Medulla oblongata (tissue), 1 donor: Measurements from ENCODE around the gene MBNL2.
"Not testable (repeated sequence)": the region's sequence is repeated elsewhere in the genome, so short reads cannot be mapped to it uniquely, and the experiment has no call there.

Experiments used
- DNase-seq: peaks from one replicate; pipeline ENCODE4 v3.0.0-alpha.2; 2015; ENCODE audit errors: extremely low spot score

The MBNL2 gene

DNA sequence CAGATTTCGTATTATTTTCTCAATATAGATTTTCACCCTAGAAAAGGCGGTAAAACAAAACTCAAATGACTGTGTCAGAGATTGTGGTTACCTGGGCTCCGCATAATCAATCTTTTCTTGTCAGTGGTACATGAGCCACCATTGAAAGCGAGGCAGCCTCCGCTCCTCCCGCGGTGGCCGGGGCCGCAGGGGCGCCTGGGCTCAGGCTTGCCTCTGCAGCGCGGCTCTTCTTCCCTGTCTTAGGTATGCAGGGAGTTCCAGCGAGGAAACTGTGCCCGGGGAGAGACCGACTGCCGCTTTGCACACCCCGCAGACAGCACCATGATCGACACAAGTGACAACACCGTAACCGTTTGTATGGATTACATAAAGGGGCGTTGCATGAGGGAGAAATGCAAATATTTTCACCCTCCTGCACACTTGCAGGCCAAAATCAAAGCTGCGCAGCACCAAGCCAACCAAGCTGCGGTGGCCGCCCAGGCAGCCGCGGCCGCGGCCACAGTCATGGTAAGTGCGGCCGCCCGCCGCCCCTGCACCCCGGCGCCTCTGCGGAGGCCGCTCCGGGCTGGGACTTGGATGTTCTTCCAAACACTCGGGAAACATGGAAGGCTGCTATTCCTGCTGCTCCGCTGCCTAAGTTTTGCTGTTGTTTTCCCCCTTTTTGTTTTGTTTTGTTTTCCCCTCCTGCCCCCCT, 124.6 kb downstream of the MBNL2 start:
- no peak for DNase-seq

DNA sequence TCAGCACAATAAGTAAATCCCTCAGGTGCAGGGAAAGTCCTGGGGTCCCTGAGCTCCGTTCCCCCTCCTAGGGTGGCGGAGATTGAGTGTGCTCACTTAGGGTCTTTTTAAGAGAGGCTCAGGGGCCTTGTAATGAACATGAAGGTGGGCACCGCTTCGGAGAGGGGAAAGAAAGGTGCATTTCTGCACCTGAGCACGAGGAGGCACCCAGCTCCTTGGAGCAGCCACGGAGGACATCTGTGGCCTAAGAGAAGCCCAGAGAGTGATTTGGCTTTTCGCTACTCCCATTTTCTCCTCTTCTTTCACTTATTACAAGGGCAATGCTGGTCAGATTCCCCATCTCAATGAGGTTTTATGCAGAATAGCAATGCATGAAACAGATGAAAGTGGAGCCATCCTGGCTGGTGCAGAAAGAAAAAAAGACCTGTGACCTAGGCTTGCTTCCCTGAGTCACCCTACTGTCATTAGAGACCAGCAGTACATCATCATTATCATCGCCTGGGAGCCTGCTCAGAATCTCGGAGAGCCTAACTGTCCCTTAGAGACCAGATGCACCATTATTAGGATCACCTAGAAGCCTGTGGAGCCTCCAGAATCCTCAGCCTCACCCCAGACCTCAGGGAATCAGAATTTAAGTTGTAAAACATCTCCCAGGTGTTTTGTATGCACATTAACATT, 125.3 kb downstream of the MBNL2 start:
- no peak for DNase-seq

- DNase-seq = no peak
These were observed 126.5 kb downstream of the MBNL2 start for GRCh38 chr13:97348569-97349100.

- not testable (repeated sequence) for DNase-seq
These were observed 129.9 kb downstream of the MBNL2 start for GRCh38 chr13:97352012-97352411.

DNA sequence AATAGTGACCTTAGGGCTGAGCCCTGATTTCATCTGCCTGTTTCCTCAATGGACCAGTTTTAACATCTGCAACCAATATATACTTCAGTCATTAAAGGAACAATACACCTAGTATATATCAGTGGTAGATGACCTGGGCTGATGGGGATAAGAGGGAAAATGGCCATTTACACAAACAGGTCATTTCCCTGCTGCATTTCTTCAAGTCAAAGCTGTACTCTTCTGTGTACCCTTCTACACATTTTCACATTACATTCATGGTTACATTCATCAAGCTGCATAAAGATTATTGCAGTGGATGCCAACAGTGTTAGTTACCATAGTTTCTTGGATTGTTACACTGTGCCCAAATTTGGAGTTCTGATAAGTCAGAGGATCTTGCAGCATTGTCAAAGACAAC, 130.7 kb downstream of the MBNL2 start:
- DNase-seq = no peak

- no peak for DNase-seq
These were observed 132.0 kb downstream of the MBNL2 start for GRCh38 chr13:97353927-97354675.

GRCh38 chr13:97354808-97355207, 132.7 kb downstream of the MBNL2 start:
- no peak for DNase-seq

DNA sequence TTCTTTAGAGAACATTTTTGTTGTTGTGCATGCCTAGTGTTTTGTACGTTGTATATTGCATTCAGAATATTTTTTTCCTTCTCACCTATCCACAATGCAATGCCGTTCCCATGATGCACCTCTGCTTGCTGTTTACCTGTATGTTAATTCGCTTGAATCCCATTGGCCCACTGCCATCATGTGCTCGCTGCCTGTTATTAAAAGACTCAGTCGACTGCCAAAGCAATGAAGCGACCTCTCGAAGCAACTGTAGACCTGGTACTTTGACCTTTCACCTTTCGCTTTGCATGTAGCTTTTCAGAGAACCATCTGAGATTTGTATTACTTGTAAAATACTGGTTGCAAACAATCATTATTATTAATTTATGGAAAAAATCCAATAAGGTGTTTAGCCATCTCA, 134.5 kb downstream of the MBNL2 start:
- no peak for DNase-seq

- peak; percentile 93 for DNase-seq
These were observed 137.3 kb downstream of the MBNL2 start for GRCh38 chr13:97359181-97360057.

DNA sequence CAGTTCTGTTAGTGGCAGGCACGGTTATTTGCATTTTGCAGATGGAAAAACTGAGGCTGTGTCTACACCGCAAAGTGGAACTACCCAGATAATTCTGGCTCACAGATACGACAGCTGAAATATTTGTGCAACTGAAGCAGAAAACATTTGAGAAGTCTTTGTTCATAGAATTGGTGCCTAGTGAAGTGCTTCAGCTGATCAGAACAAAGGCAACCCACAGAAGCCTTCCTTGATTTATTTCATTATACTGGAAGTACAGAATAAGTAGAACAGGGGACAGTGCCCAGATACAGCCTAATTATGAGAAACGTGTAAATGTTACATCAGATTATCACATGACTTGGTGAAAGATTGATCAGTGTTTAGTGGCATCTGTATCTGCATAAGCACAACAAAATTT, 138.5 kb downstream of the MBNL2 start:
- peak; percentile 65 for DNase-seq

DNA sequence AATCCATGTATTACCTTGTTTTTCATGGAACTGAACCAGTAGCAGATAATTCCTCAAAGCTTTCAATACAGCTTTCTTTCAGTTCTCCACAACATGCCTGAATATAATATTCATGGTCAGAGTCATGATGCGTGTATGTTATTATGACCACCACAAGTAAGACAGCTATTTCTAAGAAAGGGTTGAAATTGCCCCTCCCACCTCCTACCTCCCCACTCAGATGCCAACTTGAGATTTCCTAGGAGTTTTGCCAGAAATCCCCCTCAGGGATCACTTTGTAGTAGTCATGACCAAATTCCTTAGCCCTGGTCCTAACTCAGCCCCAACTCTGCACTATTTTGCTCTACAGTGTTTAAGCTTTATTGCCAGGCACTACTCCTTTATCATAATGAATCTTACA, 141.9 kb downstream of the MBNL2 start:
- no peak for DNase-seq

- no peak for DNase-seq
These were observed 142.7 kb downstream of the MBNL2 start for GRCh38 chr13:97364827-97365226.

DNA sequence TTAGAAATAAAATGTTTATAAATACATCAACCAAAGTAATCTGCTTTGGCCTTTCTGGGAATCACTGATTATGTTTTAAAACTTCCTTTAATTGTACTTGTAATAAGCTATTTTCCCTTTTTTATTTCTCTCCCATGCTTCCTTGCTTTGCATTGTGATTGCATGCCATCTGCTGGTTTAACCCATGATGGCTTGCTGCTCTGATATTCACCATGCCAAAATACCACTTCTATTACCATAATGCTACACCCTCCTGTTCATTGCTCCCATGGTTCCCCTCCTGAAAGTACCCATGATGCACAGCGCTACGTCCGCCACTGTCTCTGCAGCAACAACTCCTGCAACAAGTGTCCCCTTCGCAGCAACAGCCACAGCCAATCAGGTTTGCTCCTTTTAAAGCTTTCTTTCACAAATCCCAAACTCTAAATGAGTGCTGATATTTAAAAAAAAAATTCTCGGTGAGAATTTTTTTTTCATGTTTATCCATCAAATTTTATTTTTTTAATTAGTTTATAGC, 144.1 kb downstream of the MBNL2 start:
- no peak for DNase-seq

- peak; percentile 83 for DNase-seq
These were observed 145.1 kb downstream of the MBNL2 start for GRCh38 chr13:97367016-97367822.

- no peak for DNase-seq
These were observed 147.2 kb downstream of the MBNL2 start for GRCh38 chr13:97369261-97369893.

DNA sequence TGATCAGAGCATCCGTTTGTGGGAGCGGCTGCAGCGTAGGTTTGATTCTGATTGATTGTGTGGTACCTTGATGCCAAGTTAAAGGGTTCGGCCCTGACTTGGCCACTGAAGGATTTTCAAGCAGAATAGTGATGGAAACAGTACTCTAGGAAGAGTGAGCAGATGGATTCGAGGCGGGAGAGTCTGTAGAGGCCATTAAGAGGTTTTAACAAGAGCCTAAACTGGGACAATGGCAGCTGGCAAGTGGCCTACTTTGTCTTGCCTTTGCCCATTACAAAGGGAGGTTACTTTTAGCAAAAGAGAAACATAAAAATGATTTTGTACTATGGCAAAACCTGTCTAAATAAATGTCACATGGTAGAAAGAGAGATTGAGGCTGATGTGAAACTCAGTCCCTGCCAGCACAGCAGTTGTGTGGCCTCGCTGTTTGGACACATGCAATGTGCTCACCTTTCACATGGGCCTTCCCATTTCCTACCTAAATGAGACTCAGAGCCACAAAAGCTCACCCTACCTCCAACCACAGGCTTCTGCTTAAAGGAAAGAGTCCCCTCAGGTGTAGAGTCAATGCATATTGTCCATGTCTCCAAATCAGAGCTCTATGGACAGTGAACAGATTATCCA, 149.5 kb downstream of the MBNL2 start:
- no peak for DNase-seq

GRCh38 chr13:97372936-97373335, 150.8 kb downstream of the MBNL2 start:
- DNase-seq = no peak

DNA sequence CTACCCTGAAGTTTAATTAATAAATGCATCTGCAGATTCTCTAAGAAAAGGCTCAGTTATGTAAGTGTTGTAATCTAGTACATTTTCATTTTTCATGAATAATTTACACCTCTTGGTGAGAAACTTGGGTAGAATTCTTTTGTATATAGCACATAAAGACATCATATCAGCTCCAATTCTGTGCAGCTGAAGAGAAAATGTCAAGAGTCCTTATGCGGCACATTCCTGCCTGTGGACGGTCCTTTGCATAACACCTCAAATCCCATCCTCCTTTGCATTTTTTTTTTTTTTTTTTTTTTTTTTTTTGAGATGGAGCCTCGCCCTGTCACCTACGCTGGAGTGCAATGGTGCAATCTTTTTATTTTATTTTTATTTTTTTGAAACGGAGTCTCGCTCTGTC, 151.7 kb downstream of the MBNL2 start:
- DNase-seq = no peak

GRCh38 chr13:97376981-97377380, 154.8 kb downstream of the MBNL2 start:
- no peak for DNase-seq

- no peak for DNase-seq
These were observed 157.3 kb downstream of the MBNL2 start for GRCh38 chr13:97379386-97379785.
